GM12878 (cell line): ENCODE results near the gene STARD3. TPM values are rescaled to one million over a fixed set of nuclear protein-coding genes. Genes with fewer than 3 reads are reported as not detected.

Experiments
- ATAC-seq: fragments of 200-7000 bp; cut with Tn5 transposase; 3 replicates; pipeline ENCODE4 v1.9.1; 2020; ENCODE audit warnings: mild to moderate bottlenecking, moderate library complexity
- BruUV-seq: library from RNA; stranded (reverse); fragments of 400-500 nt; replicated peaks from 2 replicates; lab custom pipeline; 2021; lab: Mats Ljungman, UMichigan
- CTCF ChIA-PET: fragments of 300-600 bp; sonication (Branson Sonifier 250); formaldehyde crosslinking; extraction: SDS; loops from one replicate; lab custom pipeline; 2021; ENCODE audit warnings: inconsistent platforms; lab: Yijun Ruan, JAX
- POLR2A ChIA-PET: fragments of 350-600 bp; formaldehyde crosslinking; extraction: SDS; loops from one replicate; lab custom pipeline; 2021; ENCODE audit warnings: inconsistent platforms; lab: Charles Lee
- RAD21 ChIA-PET: fragments of 300-600 bp; sonication (Branson Sonifier 250); formaldehyde crosslinking; loops from one replicate; lab custom pipeline; 2023; ENCODE audit warnings: antibody characterized with exemption; ENCODE audit not compliant: unreplicated experiment; lab: Charles Lee
- SMC1A ChIA-PET: fragments of 300-600 bp; sonication (Branson Sonifier 250); formaldehyde crosslinking; loops from one replicate; lab custom pipeline; 2023; ENCODE audit not compliant: unreplicated experiment, uncharacterized antibody; lab: Charles Lee
- DNase-seq: peaks from one replicate; pipeline ENCODE4 v3.0.0-alpha.2; 2011; ENCODE audit warnings: low read depth, low spot score
- FAIRE-seq: peaks from 3 replicates; lab custom pipeline; 2011; peaks lifted over from hg19 to GRCh38; lab: Jason Lieb, UNC
- H2AFZ ChIP-seq: 2 replicates; pipeline ENCODE4 v1.6.0; 2011; ENCODE audit warnings: low read depth, low read length, control low read depth; ENCODE audit not compliant: control insufficient read depth
- H3K27ac ChIP-seq: 2 replicates; pipeline ENCODE4 v1.5.1; 2011; ENCODE audit warnings: control low read depth; ENCODE audit not compliant: control insufficient read depth, insufficient read depth
- H3K27me3 ChIP-seq, 2 experiments: replicated peaks in 1 of 2; 2 replicates each; pipeline versions ENCODE4 v1.6.0 to v1.6.1; 2011; ENCODE audit warnings: low read length in 1 of 2; ENCODE audit not compliant: control insufficient read depth in 2 of 2, insufficient read depth in 2 of 2
- H3K36me3 ChIP-seq, 2 experiments: 2 replicates each; pipeline ENCODE4 v1.5.1; 2011; ENCODE audit warnings: low read length in 1 of 2; ENCODE audit not compliant: control insufficient read depth in 2 of 2, insufficient read depth in 2 of 2
- H3K4me1 ChIP-seq: 2 replicates; pipeline ENCODE4 v1.6.1; 2011; ENCODE audit warnings: mild to moderate bottlenecking, low read length, moderate library complexity, mixed read lengths; ENCODE audit not compliant: control insufficient read depth, insufficient read depth
- H3K4me2 ChIP-seq: 2 replicates; pipeline ENCODE4 v1.6.0; 2011; ENCODE audit warnings: control low read depth; ENCODE audit not compliant: control insufficient read depth, insufficient read depth
- H3K4me3 ChIP-seq: fragments of 200-600 bp; sonication (generic); 2 replicates; pipeline ENCODE4 v1.5.1; 2016
- H3K79me2 ChIP-seq: 2 replicates; pipeline ENCODE4 v1.6.0; 2011; ENCODE audit warnings: low read length; ENCODE audit not compliant: control insufficient read depth, insufficient read depth
- H3K9ac ChIP-seq: 2 replicates; pipeline ENCODE4 v1.8.0; 2011; ENCODE audit warnings: low read length, control low read depth, mixed read lengths; ENCODE audit not compliant: control insufficient read depth, insufficient read depth
- H3K9me3 ChIP-seq: replicated peaks from 3 replicates; pipeline ENCODE4 v1.5.1; 2011; ENCODE audit warnings: mild to moderate bottlenecking, low read length; ENCODE audit not compliant: control insufficient read depth, insufficient read depth
- H4K20me1 ChIP-seq: 2 replicates; pipeline ENCODE4 v1.6.0; 2011; ENCODE audit not compliant: control insufficient read depth, insufficient read depth
- BMI1 ChIP-seq: fragments of 450-650 bp; IDR thresholded peaks from 2 replicates; pipeline ENCODE4 v1.6.1; 2016; ENCODE audit warnings: mild to moderate bottlenecking, moderate library complexity, borderline replicate concordance
- CHD1 ChIP-seq: IDR thresholded peaks from 2 replicates; pipeline ENCODE4 v1.6.1; 2012; ENCODE audit warnings: low read depth, low read length, improper control_type of control experiment
- EP300 ChIP-seq, 2 experiments: fragments of 150-350 bp in 1 of 2; IDR thresholded peaks; 2 replicates each; pipeline ENCODE4 v1.6.1; 2011 to 2012; ENCODE audit warnings: low read depth in 2 of 2, low read length in 2 of 2, borderline replicate concordance in 1 of 2, improper control_type of control experiment in 1 of 2, inconsistent platforms in 1 of 2; ENCODE audit not compliant: control insufficient read depth in 1 of 2
- ETV6 ChIP-seq, 2 experiments: fragments of 450-650 bp in 1 of 2; IDR thresholded peaks in 1 of 2; conservative IDR thresholded peaks in 1 of 2; 2 replicates each; pipeline ENCODE4 v1.6.1; 2014; ENCODE audit warnings: antibody characterized with exemption in 1 of 2, borderline replicate concordance in 1 of 2, low read depth in 1 of 2, mild to moderate bottlenecking in 1 of 2, moderate library complexity in 1 of 2
- EZH2 ChIP-seq: IDR thresholded peaks from 2 replicates; pipeline ENCODE4 v1.6.1; 2012; ENCODE audit warnings: low read depth, mild to moderate bottlenecking, control low read depth, inconsistent platforms, low read length, borderline replicate concordance; ENCODE audit not compliant: control insufficient read depth
- RCOR1 ChIP-seq: conservative IDR thresholded peaks from 2 replicates; pipeline ENCODE4 v1.6.1; 2012; ENCODE audit warnings: low read depth, low read length, improper control_type of control experiment
- ZNF384 ChIP-seq: IDR thresholded peaks from 2 replicates; pipeline ENCODE4 v1.6.1; 2012; ENCODE audit warnings: low read depth, mild to moderate bottlenecking, low read length, improper control_type of control experiment, borderline replicate concordance
- WGBS: methylation state at CpG from one replicate; pipeline ENCODE4 v1.1.6; 2016; ENCODE audit warnings: low lambda C conversion rate; ENCODE audit not compliant: insufficient replicate concordance, insufficient coverage; ENCODE audit errors: missing lambda C conversion rate; 5-methylcytosine and 5-hydroxymethylcytosine counted together
- in situ Hi-C: fragments of 300-500 bp; cut with MboI; formaldehyde crosslinking; loops from 9 replicates; pipeline ENCODE4 v1.14.3; 2018; ENCODE audit warnings: mixed read lengths
- intact Hi-C: fragments of 100-400 bp; cut with micrococcal nuclease; formaldehyde crosslinking; loops from one replicate; pipeline ENCODE4 v1.14.2; 2022; ENCODE audit not compliant: unreplicated experiment
- polyA plus RNA-seq, 11 experiments: library from polyadenylated mRNA; depleted of rRNA in 4 of 11; unstranded in 6 of 11; stranded (reverse) in 5 of 11; fragments of >200 nt; fragmentation: Nextera tagmentation in 4 of 11; fragmentation: Illumina TruSeq in 1 of 11; extraction: Ambion mirVana in 4 of 11; extraction: Trizol in 1 of 11; gene quantifications; 1 replicate in 1 of 11; 2 replicates in 10 of 11; pipeline versions ENCODE4 v1.2.1 to v1.2.3, GENCODE V29; 2011 to 2016; ENCODE audit warnings: inconsistent platforms in 2 of 11, missing spikeins in 2 of 11, low read depth in 1 of 11
- total RNA-seq, 4 experiments: library from RNA; depleted of rRNA in 3 of 4; stranded (reverse); fragments of >200 nt in 3 of 4; fragmentation: Illumina TruSeq in 1 of 4; extraction: Trizol in 1 of 4; gene quantifications; 2 replicates each; pipeline versions ENCODE4 v1.2.1 to v1.2.3, GENCODE V29; 2013 to 2021
- TF ChIP-seq, protein P1 (sequence below): IDR thresholded peaks from 2 replicates; pipeline ENCODE4 v1.6.1; 2012; ENCODE audit warnings: improper control_type of control experiment, low read depth, low read length; ENCODE audit not compliant: insufficient replicate concordance
- TF ChIP-seq, protein P2 (sequence below): fragments of 450-650 bp; IDR thresholded peaks from 2 replicates; pipeline ENCODE4 v1.6.1; 2017; ENCODE audit warnings: mild to moderate bottlenecking
- TF ChIP-seq, protein P3 (sequence below): fragments of 150-350 bp; IDR thresholded peaks from 2 replicates; pipeline ENCODE4 v1.6.1; 2014; ENCODE audit warnings: mild to moderate bottlenecking, low read depth, low read length
- TF ChIP-seq, protein P4 (sequence below): IDR thresholded peaks from 2 replicates; pipeline ENCODE4 v1.6.1; 2011; ENCODE audit warnings: mild to moderate bottlenecking, low read depth, low read length, moderate library complexity; ENCODE audit not compliant: insufficient replicate concordance

Gene STARD3
- total and polyA plus RNA-seq, 10 of the 15 experiments (the other 5 are each of a cell fraction or from before 2014, with no cell fraction given), result 0.08 to 62.7 (median 27.5) TPM

DNA sequence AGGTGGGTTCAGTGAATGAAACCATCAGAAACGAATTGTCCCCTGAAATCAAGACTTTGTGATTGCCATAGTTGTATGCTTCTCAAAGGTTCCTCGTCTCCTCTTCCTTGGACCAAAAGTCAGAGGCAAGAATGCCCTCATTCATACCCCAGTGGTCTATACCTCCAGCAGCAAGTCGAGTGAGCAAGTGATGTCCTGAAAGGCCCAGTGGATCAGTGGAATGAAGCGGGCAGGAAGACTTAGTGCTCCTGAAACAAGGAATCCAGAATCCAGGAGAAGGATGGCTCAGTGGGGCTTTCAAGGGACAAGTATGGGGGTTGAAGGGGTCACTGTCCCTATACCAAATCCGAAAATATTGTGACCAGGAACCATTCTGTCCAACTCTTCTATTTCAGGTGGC lies 57.6 kb downstream of the STARD3 start (continued):
- TF ChIP-seq, protein P1, sequence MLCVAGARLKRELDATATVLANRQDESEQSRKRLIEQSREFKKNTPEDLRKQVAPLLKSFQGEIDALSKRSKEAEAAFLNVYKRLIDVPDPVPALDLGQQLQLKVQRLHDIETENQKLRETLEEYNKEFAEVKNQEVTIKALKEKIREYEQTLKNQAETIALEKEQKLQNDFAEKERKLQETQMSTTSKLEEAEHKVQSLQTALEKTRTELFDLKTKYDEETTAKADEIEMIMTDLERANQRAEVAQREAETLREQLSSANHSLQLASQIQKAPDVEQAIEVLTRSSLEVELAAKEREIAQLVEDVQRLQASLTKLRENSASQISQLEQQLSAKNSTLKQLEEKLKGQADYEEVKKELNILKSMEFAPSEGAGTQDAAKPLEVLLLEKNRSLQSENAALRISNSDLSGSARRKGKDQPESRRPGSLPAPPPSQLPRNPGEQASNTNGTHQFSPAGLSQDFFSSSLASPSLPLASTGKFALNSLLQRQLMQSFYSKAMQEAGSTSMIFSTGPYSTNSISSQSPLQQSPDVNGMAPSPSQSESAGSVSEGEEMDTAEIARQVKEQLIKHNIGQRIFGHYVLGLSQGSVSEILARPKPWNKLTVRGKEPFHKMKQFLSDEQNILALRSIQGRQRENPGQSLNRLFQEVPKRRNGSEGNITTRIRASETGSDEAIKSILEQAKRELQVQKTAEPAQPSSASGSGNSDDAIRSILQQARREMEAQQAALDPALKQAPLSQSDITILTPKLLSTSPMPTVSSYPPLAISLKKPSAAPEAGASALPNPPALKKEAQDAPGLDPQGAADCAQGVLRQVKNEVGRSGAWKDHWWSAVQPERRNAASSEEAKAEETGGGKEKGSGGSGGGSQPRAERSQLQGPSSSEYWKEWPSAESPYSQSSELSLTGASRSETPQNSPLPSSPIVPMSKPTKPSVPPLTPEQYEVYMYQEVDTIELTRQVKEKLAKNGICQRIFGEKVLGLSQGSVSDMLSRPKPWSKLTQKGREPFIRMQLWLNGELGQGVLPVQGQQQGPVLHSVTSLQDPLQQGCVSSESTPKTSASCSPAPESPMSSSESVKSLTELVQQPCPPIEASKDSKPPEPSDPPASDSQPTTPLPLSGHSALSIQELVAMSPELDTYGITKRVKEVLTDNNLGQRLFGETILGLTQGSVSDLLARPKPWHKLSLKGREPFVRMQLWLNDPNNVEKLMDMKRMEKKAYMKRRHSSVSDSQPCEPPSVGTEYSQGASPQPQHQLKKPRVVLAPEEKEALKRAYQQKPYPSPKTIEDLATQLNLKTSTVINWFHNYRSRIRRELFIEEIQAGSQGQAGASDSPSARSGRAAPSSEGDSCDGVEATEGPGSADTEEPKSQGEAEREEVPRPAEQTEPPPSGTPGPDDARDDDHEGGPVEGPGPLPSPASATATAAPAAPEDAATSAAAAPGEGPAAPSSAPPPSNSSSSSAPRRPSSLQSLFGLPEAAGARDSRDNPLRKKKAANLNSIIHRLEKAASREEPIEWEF, result no peak
- TF ChIP-seq, protein P2, sequence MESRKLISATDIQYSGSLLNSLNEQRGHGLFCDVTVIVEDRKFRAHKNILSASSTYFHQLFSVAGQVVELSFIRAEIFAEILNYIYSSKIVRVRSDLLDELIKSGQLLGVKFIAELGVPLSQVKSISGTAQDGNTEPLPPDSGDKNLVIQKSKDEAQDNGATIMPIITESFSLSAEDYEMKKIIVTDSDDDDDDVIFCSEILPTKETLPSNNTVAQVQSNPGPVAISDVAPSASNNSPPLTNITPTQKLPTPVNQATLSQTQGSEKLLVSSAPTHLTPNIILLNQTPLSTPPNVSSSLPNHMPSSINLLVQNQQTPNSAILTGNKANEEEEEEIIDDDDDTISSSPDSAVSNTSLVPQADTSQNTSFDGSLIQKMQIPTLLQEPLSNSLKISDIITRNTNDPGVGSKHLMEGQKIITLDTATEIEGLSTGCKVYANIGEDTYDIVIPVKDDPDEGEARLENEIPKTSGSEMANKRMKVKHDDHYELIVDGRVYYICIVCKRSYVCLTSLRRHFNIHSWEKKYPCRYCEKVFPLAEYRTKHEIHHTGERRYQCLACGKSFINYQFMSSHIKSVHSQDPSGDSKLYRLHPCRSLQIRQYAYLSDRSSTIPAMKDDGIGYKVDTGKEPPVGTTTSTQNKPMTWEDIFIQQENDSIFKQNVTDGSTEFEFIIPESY, result no peak

DNA sequence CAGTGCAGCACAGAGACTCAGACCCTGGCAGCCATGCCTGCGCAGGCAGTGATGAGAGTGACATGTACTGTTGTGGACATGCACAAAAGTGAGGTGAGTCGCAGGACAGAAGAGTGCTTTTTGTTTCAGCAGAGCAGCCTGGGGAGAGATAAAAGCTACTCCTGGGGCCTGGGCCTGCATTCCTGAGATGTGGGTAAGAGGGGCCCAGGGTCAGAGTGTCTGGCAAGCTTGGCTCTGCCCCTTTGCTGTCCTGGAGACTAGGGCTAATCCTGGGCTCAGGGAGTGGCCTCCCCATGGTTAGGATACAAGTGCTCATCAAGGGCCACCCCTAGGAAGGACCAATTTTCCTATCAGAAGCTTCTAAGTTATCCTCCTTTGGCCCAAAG lies 58.1 kb downstream of the STARD3 start:
- POLR2A ChIA-PET, result no interaction called here
- in situ Hi-C loops, result no loop called here
- FAIRE-seq, result no peak
- no peak for TF ChIP-seq EP300 (IDR thresholded peaks at IDR 0.05; ENCODE audit: borderline replicate concordance in 1 of 2, control insufficient read depth in 1 of 2, low read depth in 2 of 2, low read length in 2 of 2)
- no peak for TF ChIP-seq ETV6 (conservative IDR thresholded peaks at IDR 0.05 in 1 of 2, IDR thresholded peaks at IDR 0.05 in 1 of 2; ENCODE audit: borderline replicate concordance in 1 of 2, low read depth in 1 of 2)
- no peak for TF ChIP-seq ZNF384
- TF ChIP-seq CHD1, result no peak
- TF ChIP-seq, protein P3, sequence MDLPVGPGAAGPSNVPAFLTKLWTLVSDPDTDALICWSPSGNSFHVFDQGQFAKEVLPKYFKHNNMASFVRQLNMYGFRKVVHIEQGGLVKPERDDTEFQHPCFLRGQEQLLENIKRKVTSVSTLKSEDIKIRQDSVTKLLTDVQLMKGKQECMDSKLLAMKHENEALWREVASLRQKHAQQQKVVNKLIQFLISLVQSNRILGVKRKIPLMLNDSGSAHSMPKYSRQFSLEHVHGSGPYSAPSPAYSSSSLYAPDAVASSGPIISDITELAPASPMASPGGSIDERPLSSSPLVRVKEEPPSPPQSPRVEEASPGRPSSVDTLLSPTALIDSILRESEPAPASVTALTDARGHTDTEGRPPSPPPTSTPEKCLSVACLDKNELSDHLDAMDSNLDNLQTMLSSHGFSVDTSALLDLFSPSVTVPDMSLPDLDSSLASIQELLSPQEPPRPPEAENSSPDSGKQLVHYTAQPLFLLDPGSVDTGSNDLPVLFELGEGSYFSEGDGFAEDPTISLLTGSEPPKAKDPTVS, result no peak
- no peak for TF ChIP-seq RCOR1
- TF ChIP-seq, protein P4, sequence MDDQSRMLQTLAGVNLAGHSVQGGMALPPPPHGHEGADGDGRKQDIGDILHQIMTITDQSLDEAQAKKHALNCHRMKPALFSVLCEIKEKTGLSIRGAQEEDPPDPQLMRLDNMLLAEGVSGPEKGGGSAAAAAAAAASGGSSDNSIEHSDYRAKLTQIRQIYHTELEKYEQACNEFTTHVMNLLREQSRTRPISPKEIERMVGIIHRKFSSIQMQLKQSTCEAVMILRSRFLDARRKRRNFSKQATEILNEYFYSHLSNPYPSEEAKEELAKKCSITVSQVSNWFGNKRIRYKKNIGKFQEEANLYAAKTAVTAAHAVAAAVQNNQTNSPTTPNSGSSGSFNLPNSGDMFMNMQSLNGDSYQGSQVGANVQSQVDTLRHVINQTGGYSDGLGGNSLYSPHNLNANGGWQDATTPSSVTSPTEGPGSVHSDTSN, result no peak
- no peak for TF ChIP-seq EZH2
- TF ChIP-seq BMI1, result no peak

More for the DNA sequence above, 58.1 kb downstream of the STARD3 start:
- no peak overlapping the region for H3K9ac ChIP-seq
- no peaks in the 10 kb centered on the region for H4K20me1 ChIP-seq
- ChIA-PET RAD21 (no interaction called here), SMC1A (interaction anchor here (1.2 kb wide), 1 partner anchor 12 kb away, joined by 3 read pairs; no protein-coding TSS in a partner anchor), CTCF (interaction anchor here (0.6 to 1.1 kb wide), 2 partner anchors 8 to 82 kb away, joined by 3 read pairs; no protein-coding TSS in a partner anchor)
- no peak overlapping the region for H2AFZ ChIP-seq
- H3K27me3 ChIP-seq, result no peaks in the 10 kb centered on the region
- ATAC-seq (no peak), DNase-seq (no peak)
- no peaks in the 10 kb centered on the region for H3K4me1 ChIP-seq
- WGBS, result 98% methylated on average over 2 of the region's 2 CpGs
- H3K4me3 ChIP-seq, result no peak overlapping the region
- intact Hi-C loops, result no loop called here
- H3K9me3 ChIP-seq, result no peaks in the 10 kb centered on the region
- H3K4me2 ChIP-seq, result no peak overlapping the region
- no peaks in the 10 kb centered on the region for H3K79me2 ChIP-seq
- no peaks in the 10 kb centered on the region for H3K36me3 ChIP-seq
- no TSS peak for BruUV-seq
- no peak overlapping the region for H3K27ac ChIP-seq
